CD14-positive monocyte (primary cell): Measurements from ENCODE around the gene LTBP1. TPM values are rescaled to one million over a fixed set of nuclear protein-coding genes. Genes with fewer than 3 reads are reported as not detected.

Source experiments
- DNase-seq, 3 donors: peaks; one replicate each; pipeline ENCODE4 v3.0.0-alpha.2; 2011 to 2022
- H2AFZ ChIP-seq: 2 replicates; pipeline ENCODE4 v1.6.0; 2012; ENCODE audit warnings: mild to moderate bottlenecking, low read depth, low read length, inconsistent platforms; ENCODE audit not compliant: insufficient read depth, poor library complexity, severe bottlenecking
- H3K27ac ChIP-seq, 2 donors: 1 replicate in 1 of 2; 2 replicates in 1 of 2; pipeline ENCODE4 v1.5.1; 2012 to 2013; ENCODE audit warnings: low read length in 2 of 2, control low read depth in 1 of 2, inconsistent platforms in 1 of 2, low read depth in 1 of 2, mild to moderate bottlenecking in 1 of 2
- H3K27me3 ChIP-seq, 2 donors: one replicate each; pipeline versions ENCODE4 v1.6.0 to v1.6.1; 2011 to 2013; ENCODE audit warnings: low read length in 2 of 2; ENCODE audit not compliant: control insufficient read depth in 2 of 2, insufficient read depth in 2 of 2
- H3K36me3 ChIP-seq, 2 donors: replicated peaks in 1 of 2; 1 replicate in 1 of 2; 2 replicates in 1 of 2; pipeline versions ENCODE4 v1.5.1 to v1.6.1; 2012 to 2013; ENCODE audit warnings: low read length in 2 of 2, control low read depth in 1 of 2, inconsistent platforms in 1 of 2, mild to moderate bottlenecking in 1 of 2; ENCODE audit not compliant: insufficient read depth in 2 of 2, control insufficient read depth in 1 of 2
- H3K4me1 ChIP-seq, 2 donors: 1 replicate in 1 of 2; 2 replicates in 1 of 2; pipeline versions ENCODE4 v1.5.1 to v1.6.1; 2012 to 2013; ENCODE audit warnings: low read length in 2 of 2, control low read depth in 1 of 2, inconsistent platforms in 1 of 2, mild to moderate bottlenecking in 1 of 2, moderate library complexity in 1 of 2; ENCODE audit not compliant: insufficient read depth in 2 of 2, control insufficient read depth in 1 of 2
- H3K4me2 ChIP-seq: replicated peaks from 2 replicates; pipeline ENCODE3; 2012; ENCODE audit warnings: low read length, moderate library complexity, mild to moderate bottlenecking; ENCODE audit not compliant: poor library complexity, severe bottlenecking; ENCODE audit errors: extremely low read depth
- H3K4me3 ChIP-seq, 3 experiments: fragments of 200-600 bp in 1 of 3; sonication (generic) in 1 of 3; replicated peaks in 1 of 3; 1 replicate in 2 of 3; 2 replicates in 1 of 3; pipeline ENCODE4 v1.5.1; 2011 to 2013; ENCODE audit warnings: low read length in 3 of 3, mild to moderate bottlenecking in 3 of 3, control low read depth in 2 of 3, low read depth in 2 of 3, inconsistent platforms in 1 of 3, moderate library complexity in 1 of 3
- H3K79me2 ChIP-seq: 2 replicates; pipeline ENCODE4 v1.6.0; 2012; ENCODE audit warnings: mild to moderate bottlenecking, control low read depth, inconsistent platforms, low read length, moderate library complexity; ENCODE audit not compliant: insufficient read depth
- H3K9ac ChIP-seq: 2 replicates; pipeline ENCODE4 v1.6.0; 2017; ENCODE audit warnings: low read length, mild to moderate bottlenecking; ENCODE audit not compliant: insufficient read depth, poor library complexity, severe bottlenecking
- H3K9me3 ChIP-seq, 2 donors: replicated peaks in 1 of 2; 1 replicate in 1 of 2; 2 replicates in 1 of 2; pipeline versions ENCODE4 v1.5.1 to v1.6.1; 2012 to 2013; ENCODE audit warnings: low read length in 2 of 2, control low read depth in 1 of 2; ENCODE audit not compliant: control insufficient read depth in 1 of 2, insufficient read depth in 1 of 2
- H4K20me1 ChIP-seq: 2 replicates; pipeline ENCODE4 v1.6.0; 2012; ENCODE audit warnings: mild to moderate bottlenecking, low read length, control low read depth, moderate library complexity; ENCODE audit not compliant: insufficient read depth
- H3K27ac Mint-ChIP-seq, 7 donors: one replicate each; pipeline ENCODE4 v1.8.0; 2020; ENCODE audit warnings: mild to moderate bottlenecking in 7 of 7, mixed read lengths in 7 of 7, moderate library complexity in 6 of 7, inconsistent platforms in 2 of 7
- H3K27me3 Mint-ChIP-seq, 3 donors: one replicate each; pipeline ENCODE4 v1.8.0; 2021 to 2022; ENCODE audit warnings: low read depth in 3 of 3, mild to moderate bottlenecking in 3 of 3, mixed read lengths in 3 of 3, moderate library complexity in 3 of 3, inconsistent platforms in 1 of 3
- H3K36me3 Mint-ChIP-seq, 2 donors: one replicate each; pipeline ENCODE4 v1.8.0; 2020; ENCODE audit warnings: mixed read lengths in 2 of 2, inconsistent platforms in 1 of 2, mild to moderate bottlenecking in 1 of 2
- H3K4me1 Mint-ChIP-seq: one replicate; pipeline ENCODE4 v1.8.0; 2020; ENCODE audit warnings: mild to moderate bottlenecking, mixed read lengths
- H3K4me3 Mint-ChIP-seq, 2 donors: one replicate each; pipeline ENCODE4 v1.8.0; 2020; ENCODE audit warnings: mild to moderate bottlenecking in 2 of 2, mixed read lengths in 2 of 2, moderate library complexity in 1 of 2
- H3K9me3 Mint-ChIP-seq, 7 donors: one replicate each; pipeline ENCODE4 v1.8.0; 2020 to 2022; ENCODE audit warnings: mixed read lengths in 7 of 7, mild to moderate bottlenecking in 6 of 7, moderate library complexity in 6 of 7, inconsistent platforms in 2 of 7
- CTCF ChIP-seq: fragments of 200-600 bp; IDR thresholded peaks from one replicate; pipeline ENCODE4 v1.8.0; 2022; ENCODE audit warnings: antibody characterized with exemption, mild to moderate bottlenecking
- WGBS: methylation state at CpG from one replicate; pipeline ENCODE4 v1.1.5; 2013; ENCODE audit warnings: missing lambda C conversion rate; ENCODE audit not compliant: insufficient coverage; 5-methylcytosine and 5-hydroxymethylcytosine counted together
- intact Hi-C, 2 donors: fragments of 100-400 bp; cut with micrococcal nuclease; formaldehyde crosslinking; loops; one replicate each; pipeline versions ENCODE4 v1.15.0 to v1.15.1; 2023
- polyA plus RNA-seq, 3 donors: library from polyadenylated mRNA; depleted of rRNA in 1 of 3; unstranded in 2 of 3; stranded (reverse) in 1 of 3; fragments of 300-500 nt in 2 of 3; fragments of >200 nt in 1 of 3; fragmentation: Illumina TruSeq in 2 of 3; gene quantifications; 1 replicate in 2 of 3; 2 replicates in 1 of 3; pipeline ENCODE4 v1.2.3, GENCODE V29; 2012 to 2021

LTBP1 gene
- polyA plus RNA-seq, 3 donors: 0.18 to 0.24 TPM; not detected in 1

- Histone ChIP-seq H3K36me3 (no peaks in the 10 kb centered on the region), H4K20me1 (no peaks in the 10 kb centered on the region), H3K4me2 (no peak overlapping the region), H2AFZ (no peak overlapping the region), H3K4me3 (no peak overlapping the region), H3K27me3 (no peaks in the 10 kb centered on the region), H3K9me3 (no peaks in the 10 kb centered on the region), H3K9ac (no peak overlapping the region), H3K4me1 (no peaks in the 10 kb centered on the region), H3K79me2 (no peaks in the 10 kb centered on the region), H3K27ac (no peak overlapping the region)
- no peak for DNase-seq
- Mint-ChIP-seq H3K27me3 (peaks cover 0 to 3% (median 0%) of the 10 kb centered on the region in 3 donors), H3K4me1 (no peaks in the 10 kb centered on the region), H3K9me3 (peaks cover 0 to 4% (median 0%) of the 10 kb centered on the region in 7 donors), H3K27ac (no peak overlapping the region), H3K4me3 (no peak overlapping the region), H3K36me3 (no peaks in the 10 kb centered on the region)
- intact Hi-C loops: no loop called here
- no peak for TF ChIP-seq CTCF
- 96% methylated on average over 3 of the region's 5 CpGs for WGBS
Observed at GRCh38 chr2:33160191-33160590, 213.4 kb downstream of the LTBP1 start.

GRCh38 chr2:33166287-33166881 lies 219.6 kb downstream of the LTBP1 start:
- H3K27me3 Mint-ChIP-seq: peaks cover 0 to 1% (median 0%) of the 10 kb centered on the region in 3 donors
- H3K9ac ChIP-seq: no peak overlapping the region
- H3K36me3 ChIP-seq: no peaks in the 10 kb centered on the region
- no peak overlapping the region for H3K4me3 ChIP-seq
- peaks cover 0 to 4% (median 0%) of the 10 kb centered on the region in 7 donors for H3K9me3 Mint-ChIP-seq
- WGBS: no CpG with 5 or more reads among the region's 5 CpGs
- H3K9me3 ChIP-seq: no peaks in the 10 kb centered on the region
- no peak for DNase-seq
- intact Hi-C loops: no loop called here
- no peaks in the 10 kb centered on the region for H3K4me1 ChIP-seq
- H3K27ac ChIP-seq: no peak overlapping the region
- no peak overlapping the region for H3K4me3 Mint-ChIP-seq
- TF ChIP-seq CTCF: no peak
- H3K4me1 Mint-ChIP-seq: no peaks in the 10 kb centered on the region
- H3K36me3 Mint-ChIP-seq: no peaks in the 10 kb centered on the region
- H3K27me3 ChIP-seq: no peaks in the 10 kb centered on the region
- no peak overlapping the region for H3K27ac Mint-ChIP-seq
- no peaks in the 10 kb centered on the region for H4K20me1 ChIP-seq
- H3K4me2 ChIP-seq: no peak overlapping the region
- H2AFZ ChIP-seq: no peak overlapping the region
- H3K79me2 ChIP-seq: no peaks in the 10 kb centered on the region
